Endothelial cell of umbilical vein (primary cell): Measurements from ENCODE around the gene APCDD1L. TPM values are rescaled to one million over a fixed set of nuclear protein-coding genes. Genes with fewer than 3 reads are reported as not detected.

Experiments used
- BruUV-seq: library from RNA; stranded (reverse); fragments of 400-500 nt; replicated peaks from 2 replicates; lab custom pipeline; 2021; lab: Mats Ljungman, UMichigan
- CTCF ChIA-PET: fragments of 300-600, 350-600 bp; sonication (Branson Sonifier 250); formaldehyde crosslinking; loops from one replicate; lab custom pipeline; 2021; ENCODE audit warnings: antibody characterized with exemption, inconsistent platforms; lab: Charles Lee
- POLR2A ChIA-PET: fragments of 300-600, 350-600 bp; sonication (Branson Sonifier 250); formaldehyde crosslinking; loops from one replicate; lab custom pipeline; 2021; ENCODE audit warnings: antibody characterized with exemption, inconsistent platforms; lab: Charles Lee
- DNase-seq: peaks from one replicate; pipeline ENCODE4 v3.0.0-alpha.2; 2011; ENCODE audit warnings: low read depth, low spot score
- FAIRE-seq: peaks from 2 replicates; lab custom pipeline; 2011; peaks lifted over from hg19 to GRCh38; lab: Jason Lieb, UNC
- H2AFZ ChIP-seq: 2 replicates; pipeline ENCODE4 v1.6.0; 2012; ENCODE audit warnings: low read depth, low read length, control low read depth, inconsistent platforms
- H3K27ac ChIP-seq: 2 replicates; pipeline ENCODE4 v1.5.1; 2011; ENCODE audit warnings: low read depth, mild to moderate bottlenecking, control low read depth, low read length, moderate library complexity; ENCODE audit not compliant: insufficient read depth
- H3K27me3 ChIP-seq, 2 experiments: 2 replicates each; pipeline versions ENCODE4 v1.6.0 to v1.6.1; 2011; ENCODE audit warnings: low read length in 2 of 2, mixed read lengths in 1 of 2; ENCODE audit not compliant: control insufficient read depth in 2 of 2, insufficient read depth in 2 of 2
- H3K36me3 ChIP-seq, 2 experiments: 2 replicates in 1 of 2; 3 replicates in 1 of 2; pipeline ENCODE4 v1.5.1; 2011; ENCODE audit warnings: low read length in 2 of 2, mild to moderate bottlenecking in 1 of 2, moderate library complexity in 1 of 2; ENCODE audit not compliant: control insufficient read depth in 2 of 2, insufficient read depth in 2 of 2; ENCODE audit errors: extremely low read depth in 1 of 2
- H3K4me1 ChIP-seq: 3 replicates; pipeline ENCODE4 v1.5.1; 2011; ENCODE audit warnings: mild to moderate bottlenecking, low read length; ENCODE audit not compliant: control insufficient read depth, insufficient read depth; ENCODE audit errors: extremely low read depth
- H3K4me2 ChIP-seq: 2 replicates; pipeline ENCODE4 v1.6.1; 2011; ENCODE audit warnings: low read length, control low read depth, mixed read lengths; ENCODE audit not compliant: insufficient read depth
- H3K4me3 ChIP-seq, 3 experiments: fragments of 200-600 bp in 1 of 3; sonication (generic), shearing (Covaris generic) in 1 of 3; replicated peaks in 1 of 3; 2 replicates each; pipeline ENCODE4 v1.5.1; 2011 to 2016; ENCODE audit warnings: control low read depth in 3 of 3, low read length in 3 of 3, mild to moderate bottlenecking in 2 of 3, inconsistent platforms in 1 of 3, low read depth in 1 of 3, moderate library complexity in 1 of 3; ENCODE audit not compliant: insufficient read depth in 1 of 3
- H3K79me2 ChIP-seq: 2 replicates; pipeline ENCODE4 v1.6.0; 2012; ENCODE audit warnings: low read length, inconsistent platforms; ENCODE audit not compliant: control insufficient read depth, insufficient read depth
- H3K9ac ChIP-seq: replicated peaks from 2 replicates; pipeline ENCODE3; 2011; ENCODE audit warnings: low read length, control low read depth; ENCODE audit not compliant: insufficient read depth; ENCODE audit errors: extremely low read depth
- H3K9me1 ChIP-seq: replicated peaks from 3 replicates; pipeline ENCODE4 v1.6.0; 2011; ENCODE audit warnings: mild to moderate bottlenecking, low read length; ENCODE audit not compliant: control insufficient read depth, insufficient read depth; ENCODE audit errors: extremely low read depth
- H3K9me3 ChIP-seq: replicated peaks from 2 replicates; pipeline ENCODE4 v1.5.1; 2012; ENCODE audit warnings: low read length, inconsistent platforms; ENCODE audit not compliant: control insufficient read depth, insufficient read depth
- H4K20me1 ChIP-seq: replicated peaks from 2 replicates; pipeline ENCODE3; 2011; ENCODE audit warnings: mild to moderate bottlenecking, low read length; ENCODE audit not compliant: control insufficient read depth, insufficient read depth; ENCODE audit errors: extremely low read depth
- CTCF ChIP-seq, 2 donors: IDR thresholded peaks; 1 replicate in 1 of 2; 2 replicates in 1 of 2; pipeline ENCODE4 v1.5.1; 2011; ENCODE audit warnings: low read length in 2 of 2, mild to moderate bottlenecking in 2 of 2, moderate library complexity in 2 of 2, control low read depth in 1 of 2, inconsistent platforms in 1 of 2, low read depth in 1 of 2; ENCODE audit not compliant: insufficient read depth in 1 of 2; ENCODE audit errors: extremely low read depth in 1 of 2
- GATA2 ChIP-seq: IDR thresholded peaks from 2 replicates; pipeline ENCODE4 v1.7.0; 2011; ENCODE audit warnings: low read depth, mild to moderate bottlenecking, moderate library complexity, mixed read lengths, low read length; ENCODE audit not compliant: insufficient read length, insufficient read depth
- JUN ChIP-seq: IDR thresholded peaks from 2 replicates; pipeline ENCODE4 v1.6.1; 2011; ENCODE audit warnings: borderline replicate concordance, low read depth; ENCODE audit not compliant: insufficient read length, insufficient read depth
- MYC ChIP-seq: IDR thresholded peaks from one replicate; pipeline ENCODE4 v1.6.1; 2011; ENCODE audit warnings: mild to moderate bottlenecking, low read depth, low read length
- POLR2AphosphoS5 ChIP-seq: IDR thresholded peaks from 2 replicates; pipeline ENCODE4 v1.6.1; 2012; ENCODE audit warnings: low read depth, mild to moderate bottlenecking, control low read depth, low read length, moderate library complexity; ENCODE audit not compliant: insufficient read depth
- dilution Hi-C: fragments of 300-500 bp; cut with MboI; formaldehyde crosslinking; loops from one replicate; pipeline ENCODE4 v1.15.0; 2019; ENCODE audit warnings: low sequenced_read_pairs; ENCODE audit not compliant: extremely low pct_ligation_motif_present
- intact Hi-C: fragments of 100-400 bp; cut with micrococcal nuclease; formaldehyde crosslinking; loops from one replicate; pipeline ENCODE4 v1.10.0; 2022
- polyA plus RNA-seq, 4 experiments: library from polyadenylated mRNA; depleted of rRNA in 3 of 4; stranded (reverse) in 3 of 4; unstranded in 1 of 4; fragments of >200 nt; gene quantifications; 2 replicates each; pipeline versions ENCODE4 v1.2.1 to v1.2.3, GENCODE V29; 2011 to 2012; ENCODE audit warnings: missing spikeins in 1 of 4
- total RNA-seq: library from RNA; stranded (reverse); gene quantifications from 2 replicates; pipeline ENCODE4 v1.2.3, GENCODE V29; 2021

The APCDD1L gene
- total and polyA plus RNA-seq, 2 donors (not counting 3 experiments of a cell fraction or from before 2014, with no cell fraction given), result 0.17 to 1.4 TPM

GRCh38 chr20:58526411-58526810 is 11.2 kb upstream of the APCDD1L start:
- ChIA-PET POLR2A (no interaction called here), CTCF (no interaction called here)
- intact Hi-C loops (no loop called here), dilution Hi-C loops (no loop called here)
- no peak overlapping the region for H3K4me3 ChIP-seq
- no peak for TF ChIP-seq POLR2AphosphoS5
- BruUV-seq, result no TSS peak
- peaks cover 14% of the 10 kb centered on the region for H3K4me1 ChIP-seq
- no peak overlapping the region for H3K4me2 ChIP-seq
- H3K27ac ChIP-seq, result no peak overlapping the region
- no peak for DNase-seq
- no peak overlapping the region for H3K9ac ChIP-seq
- H3K27me3 ChIP-seq, result no peaks in the 10 kb centered on the region
- no peaks in the 10 kb centered on the region for H3K36me3 ChIP-seq
- no peaks in the 10 kb centered on the region for H3K9me1 ChIP-seq
- peaks cover 2% of the 10 kb centered on the region for H3K9me3 ChIP-seq
- H4K20me1 ChIP-seq, result no peaks in the 10 kb centered on the region
- FAIRE-seq, result no peak
- H3K79me2 ChIP-seq, result no peaks in the 10 kb centered on the region
- no peak overlapping the region for H2AFZ ChIP-seq

- intact Hi-C loops (no loop called here), dilution Hi-C loops (no loop called here)
- BruUV-seq, result no TSS peak
- H3K36me3 ChIP-seq, result no peaks in the 10 kb centered on the region
- DNase-seq, result no peak
- H3K9me3 ChIP-seq, result peaks cover 2% of the 10 kb centered on the region
- H3K27me3 ChIP-seq, result no peaks in the 10 kb centered on the region
- no peak overlapping the region for H3K4me3 ChIP-seq
- no peak for FAIRE-seq
- no peak overlapping the region for H3K9ac ChIP-seq
- peak overlapping the region; percentile 1 for H3K27ac ChIP-seq
- H3K4me2 ChIP-seq, result no peak overlapping the region
- H3K4me1 ChIP-seq, result peaks cover 14% of the 10 kb centered on the region
- no peaks in the 10 kb centered on the region for H3K79me2 ChIP-seq
- no peak overlapping the region for H2AFZ ChIP-seq
- POLR2A ChIA-PET, result no interaction called here
- TF ChIP-seq POLR2AphosphoS5 (no peak), GATA2 (no peak), MYC (no peak), JUN (no peak), CTCF (IDR thresholded peaks at IDR 0.05; ENCODE audit: extremely low read depth in 1 of 2, insufficient read depth in 1 of 2, low read depth in 1 of 2, low read length in 2 of 2) (no peak)
- H4K20me1 ChIP-seq, result no peaks in the 10 kb centered on the region
- CTCF ChIA-PET, result interaction anchor here (1.2 kb wide), 1 partner anchor 15 kb away, joined by 3 read pairs; no protein-coding TSS in a partner anchor
- H3K9me1 ChIP-seq, result no peaks in the 10 kb centered on the region
These were observed 9.6 kb upstream of the APCDD1L start for GRCh38 chr20:58524814-58525213.
